MM.1S (cell line): ENCODE measurements around the gene PSENEN.

Experiments
- DNase-seq: peaks from one replicate; pipeline ENCODE4 v3.0.0-alpha.2; 2015
- H2AFZ ChIP-seq: fragments of 300-600 bp; sonication (generic); 2 replicates; pipeline ENCODE4 v1.6.0; 2016; ENCODE audit warnings: antibody characterized with exemption, low read length
- H3F3A ChIP-seq: fragments of 300-600 bp; sonication (generic); 2 replicates; pipeline ENCODE4 v1.6.1; 2016; ENCODE audit warnings: mild to moderate bottlenecking, antibody characterized with exemption, low read length, moderate library complexity, mixed read lengths; ENCODE audit not compliant: insufficient read depth
- H3K27ac ChIP-seq: fragments of 300-600 bp; sonication (generic); 2 replicates; pipeline ENCODE4 v1.5.1; 2016; ENCODE audit warnings: mild to moderate bottlenecking, low read length
- H3K27me3 ChIP-seq: fragments of 300-600 bp; sonication (generic); replicated peaks from 2 replicates; pipeline ENCODE4 v1.6.0; 2016; ENCODE audit warnings: low read length; ENCODE audit not compliant: insufficient read depth
- H3K36me3 ChIP-seq: fragments of 300-600 bp; sonication (generic); replicated peaks from 2 replicates; pipeline ENCODE4 v1.6.1; 2016; ENCODE audit warnings: mild to moderate bottlenecking, low read length, mixed read lengths; ENCODE audit not compliant: insufficient read depth
- H3K4me1 ChIP-seq: fragments of 300-600 bp; sonication (generic); 2 replicates; pipeline ENCODE4 v1.6.1; 2016; ENCODE audit warnings: low read length, mixed read lengths
- H3K4me2 ChIP-seq: fragments of 300-600 bp; sonication (generic); 2 replicates; pipeline ENCODE4 v1.6.0; 2016; ENCODE audit warnings: low read depth, low read length
- H3K4me3 ChIP-seq: fragments of 300-600 bp; sonication (generic); 2 replicates; pipeline ENCODE4 v1.5.1; 2016; ENCODE audit warnings: low read length, mixed read lengths
- H3K79me2 ChIP-seq: fragments of 300-600 bp; sonication (generic); 2 replicates; pipeline ENCODE4 v1.6.1; 2016; ENCODE audit warnings: mixed run types, low read length, mixed read lengths
- H3K9ac ChIP-seq: fragments of 300-600 bp; sonication (generic); 2 replicates; pipeline ENCODE4 v1.6.1; 2016; ENCODE audit warnings: low read length, mixed read lengths
- H3K9me2 ChIP-seq: fragments of 300-600 bp; sonication (generic); replicated peaks from 2 replicates; pipeline ENCODE4 v1.6.1; 2016; ENCODE audit warnings: mild to moderate bottlenecking, low read length, mixed read lengths; ENCODE audit not compliant: insufficient read depth
- H3K9me3 ChIP-seq: fragments of 300-600 bp; sonication (generic); replicated peaks from 2 replicates; pipeline ENCODE4 v1.6.1; 2016; ENCODE audit warnings: mild to moderate bottlenecking, low read length, mixed read lengths; ENCODE audit not compliant: insufficient read depth
- H4K20me1 ChIP-seq: fragments of 300-600 bp; sonication (generic); 2 replicates; pipeline ENCODE4 v1.6.1; 2016; ENCODE audit warnings: mild to moderate bottlenecking, low read length, moderate library complexity, mixed read lengths; ENCODE audit not compliant: insufficient read depth
- EZH2 ChIP-seq: fragments of 300-600 bp; sonication (generic); optimal IDR thresholded peaks from 2 replicates; pipeline ENCODE3; 2017; ENCODE audit warnings: low read depth, mild to moderate bottlenecking, antibody characterized with exemption, low read length, mixed read lengths
- EZH2phosphoT487 ChIP-seq: fragments of 300-600 bp; sonication (generic); IDR thresholded peaks from 2 replicates; pipeline ENCODE4 v1.6.1; 2018; ENCODE audit warnings: antibody characterized with exemption, low read length
- TF ChIP-seq, protein P1 (sequence below): fragments of 300-600 bp; sonication (generic); IDR thresholded peaks from 2 replicates; pipeline ENCODE4 v1.5.1; 2016; ENCODE audit warnings: antibody characterized with exemption, low read length, mixed read lengths

The PSENEN gene

DNA sequence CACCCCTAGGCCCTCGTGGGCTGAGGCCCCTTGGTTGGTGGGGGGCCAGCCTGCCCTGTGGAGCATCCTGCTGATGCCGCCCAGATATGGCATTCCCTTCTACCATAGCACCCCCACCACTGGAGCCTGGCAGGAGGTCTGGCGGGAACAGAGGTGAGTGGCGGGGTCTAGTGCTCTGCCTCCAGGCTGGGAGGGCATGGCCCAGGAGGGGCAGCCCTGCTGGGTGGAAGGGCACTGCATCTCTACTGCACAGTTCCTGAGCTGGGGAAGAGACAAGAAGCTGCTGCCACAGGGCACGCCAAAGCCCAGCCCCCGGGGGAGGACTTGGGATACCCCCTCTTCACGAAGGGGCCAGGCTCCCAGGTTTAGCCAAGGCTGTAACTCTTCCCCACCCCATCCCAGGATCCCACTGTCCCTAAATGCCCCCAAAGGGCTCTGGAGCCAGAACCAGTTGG is 30.1 kb upstream of the PSENEN start:
- peak overlapping the region; percentile 72; the same call in 1 of the 2 replicates for H3K4me3 ChIP-seq
- peak overlapping the region; percentile 93; the same call in 1 of the 2 replicates for H3K4me2 ChIP-seq
- H2AFZ ChIP-seq, result peak overlapping the region; percentile 98; the same call in 1 of the 2 replicates
- H3K27me3 ChIP-seq, result peaks cover 27% of the 10 kb centered on the region
- no peaks in the 10 kb centered on the region for H4K20me1 ChIP-seq
- no peaks in the 10 kb centered on the region for H3K9me2 ChIP-seq
- no peak for DNase-seq
- H3K4me1 ChIP-seq, result peaks cover 14% of the 10 kb centered on the region
- H3F3A ChIP-seq, result peaks cover 7% of the 10 kb centered on the region; the same call in 1 of the 2 replicates
- no peak overlapping the region; the same call in 1 of the 2 replicates for H3K9ac ChIP-seq
- no peak overlapping the region for H3K27ac ChIP-seq
- H3K36me3 ChIP-seq, result no peaks in the 10 kb centered on the region
- H3K9me3 ChIP-seq, result no peaks in the 10 kb centered on the region
- H3K79me2 ChIP-seq, result peaks cover 22% of the 10 kb centered on the region
- TF ChIP-seq EZH2 (no peak), EZH2phosphoT487 (no peak)
- TF ChIP-seq, protein P1, sequence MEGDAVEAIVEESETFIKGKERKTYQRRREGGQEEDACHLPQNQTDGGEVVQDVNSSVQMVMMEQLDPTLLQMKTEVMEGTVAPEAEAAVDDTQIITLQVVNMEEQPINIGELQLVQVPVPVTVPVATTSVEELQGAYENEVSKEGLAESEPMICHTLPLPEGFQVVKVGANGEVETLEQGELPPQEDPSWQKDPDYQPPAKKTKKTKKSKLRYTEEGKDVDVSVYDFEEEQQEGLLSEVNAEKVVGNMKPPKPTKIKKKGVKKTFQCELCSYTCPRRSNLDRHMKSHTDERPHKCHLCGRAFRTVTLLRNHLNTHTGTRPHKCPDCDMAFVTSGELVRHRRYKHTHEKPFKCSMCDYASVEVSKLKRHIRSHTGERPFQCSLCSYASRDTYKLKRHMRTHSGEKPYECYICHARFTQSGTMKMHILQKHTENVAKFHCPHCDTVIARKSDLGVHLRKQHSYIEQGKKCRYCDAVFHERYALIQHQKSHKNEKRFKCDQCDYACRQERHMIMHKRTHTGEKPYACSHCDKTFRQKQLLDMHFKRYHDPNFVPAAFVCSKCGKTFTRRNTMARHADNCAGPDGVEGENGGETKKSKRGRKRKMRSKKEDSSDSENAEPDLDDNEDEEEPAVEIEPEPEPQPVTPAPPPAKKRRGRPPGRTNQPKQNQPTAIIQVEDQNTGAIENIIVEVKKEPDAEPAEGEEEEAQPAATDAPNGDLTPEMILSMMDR, result no peak

DNA sequence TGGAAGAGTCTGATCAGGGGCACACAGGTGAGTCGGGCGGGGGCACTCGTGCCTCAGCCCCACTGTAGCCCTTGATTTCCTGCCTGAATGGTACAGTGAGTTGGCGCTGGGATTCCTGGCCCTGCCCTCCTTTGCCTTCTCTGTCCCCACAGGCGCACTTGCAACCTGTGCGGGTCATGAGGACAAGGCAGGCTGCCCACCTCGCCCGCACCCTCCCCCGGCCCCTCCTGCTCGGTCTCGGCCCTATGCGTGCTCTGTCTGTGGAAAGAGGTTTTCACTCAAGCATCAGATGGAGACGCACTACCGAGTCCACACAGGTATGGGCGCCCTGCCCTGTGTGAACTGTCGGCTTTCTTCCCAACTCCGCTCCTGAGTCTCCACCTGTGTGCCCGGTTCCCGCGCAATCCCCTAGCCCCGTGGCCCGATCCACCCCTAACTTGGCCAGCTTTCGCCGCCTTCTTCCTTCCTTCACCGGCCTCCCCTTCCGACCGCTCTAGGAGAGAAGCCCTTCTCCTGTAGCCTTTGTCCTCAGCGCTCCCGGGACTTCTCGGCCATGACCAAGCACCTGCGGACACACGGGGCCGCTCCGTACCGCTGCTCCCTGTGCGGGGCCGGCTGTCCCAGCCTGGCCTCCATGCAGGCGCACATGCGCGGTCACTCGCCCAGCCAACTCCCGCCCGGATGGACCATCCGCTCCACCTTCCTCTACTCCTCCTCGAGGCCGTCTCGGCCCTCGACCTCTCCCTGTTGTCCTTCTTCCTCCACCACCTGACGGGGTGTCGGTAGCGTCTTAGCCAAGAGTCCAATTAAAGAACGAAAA is 29.3 kb upstream of the PSENEN start:
- Histone ChIP-seq H3K36me3 (no peaks in the 10 kb centered on the region), H3K27ac (peak overlapping the region; percentile 15; the same call in 1 of the 2 replicates), H3K27me3 (peaks cover 22% of the 10 kb centered on the region), H3K4me1 (peaks cover 13% of the 10 kb centered on the region), H3K9me3 (no peaks in the 10 kb centered on the region), H4K20me1 (no peaks in the 10 kb centered on the region), H3K79me2 (peaks cover 28% of the 10 kb centered on the region), H3F3A (peaks cover 7% of the 10 kb centered on the region; the same call in 1 of the 2 replicates), H2AFZ (peak overlapping the region; percentile 98), H3K4me2 (peak overlapping the region; percentile 93), H3K9ac (peak overlapping the region; percentile 64; the same call in 1 of the 2 replicates), H3K4me3 (peak overlapping the region; percentile 72), H3K9me2 (no peaks in the 10 kb centered on the region)
- peak; percentile 18 for DNase-seq
- TF ChIP-seq EZH2, result no peak
- TF ChIP-seq EZH2phosphoT487, result no peak
- TF ChIP-seq, protein P1, result no peak

DNA sequence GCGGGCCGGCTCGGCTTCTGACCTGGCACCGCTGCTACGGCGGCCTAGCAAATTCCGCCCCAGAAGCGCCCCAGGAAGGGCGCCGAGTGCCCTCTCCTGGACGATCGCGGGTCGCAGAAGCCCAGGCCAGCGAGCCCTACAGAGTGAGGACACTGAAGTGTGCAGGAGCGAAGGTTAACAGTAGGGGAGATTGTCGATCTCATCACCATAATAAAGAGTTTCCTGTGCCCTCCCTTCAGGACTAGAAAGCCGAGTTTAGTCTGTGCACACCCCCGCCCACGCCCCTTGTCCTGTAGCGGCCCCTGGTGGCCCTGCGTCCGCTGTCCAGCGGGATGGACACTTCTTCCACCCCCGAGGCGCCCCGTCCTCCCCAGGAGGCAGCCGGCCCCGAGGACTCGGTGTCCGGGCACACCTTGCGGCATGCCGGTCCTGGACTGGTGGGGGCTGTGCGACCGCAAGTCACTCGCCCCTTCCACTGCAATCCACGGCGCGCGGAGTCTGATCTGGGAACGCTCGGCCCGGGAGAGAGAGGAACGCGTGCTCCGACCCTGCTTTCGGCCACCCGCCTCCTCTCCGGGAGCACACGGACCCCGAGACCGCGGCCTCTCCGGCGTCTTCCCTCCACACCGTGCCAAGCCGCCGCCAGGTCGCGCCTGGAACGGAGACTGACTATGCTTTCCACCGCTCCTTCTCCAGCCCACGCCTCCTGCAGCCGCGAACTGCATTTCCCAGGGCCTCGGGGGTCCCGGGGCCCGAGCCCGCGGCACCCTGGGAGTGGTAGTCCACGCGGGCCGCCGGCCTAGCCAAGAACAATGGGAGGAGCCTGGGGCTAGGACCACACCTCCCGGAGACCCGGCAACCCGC is 28.4 kb upstream of the PSENEN start:
- H3K9ac ChIP-seq, result peak overlapping the region; percentile 64; the same call in 1 of the 2 replicates
- peak overlapping the region; percentile 98 for H2AFZ ChIP-seq
- H3K27ac ChIP-seq, result peak overlapping the region; percentile 15; the same call in 1 of the 2 replicates
- H3K9me2 ChIP-seq, result no peaks in the 10 kb centered on the region
- H3K4me1 ChIP-seq, result peaks cover 9% of the 10 kb centered on the region; the same call in 1 of the 2 replicates
- peak overlapping the region; percentile 93 for H3K4me2 ChIP-seq
- H3K27me3 ChIP-seq, result peaks cover 21% of the 10 kb centered on the region
- no peaks in the 10 kb centered on the region for H3K36me3 ChIP-seq
- H3F3A ChIP-seq, result peaks cover 7% of the 10 kb centered on the region; the same call in 1 of the 2 replicates
- peak overlapping the region; percentile 72 for H3K4me3 ChIP-seq
- H4K20me1 ChIP-seq, result no peaks in the 10 kb centered on the region
- H3K9me3 ChIP-seq, result no peaks in the 10 kb centered on the region
- TF ChIP-seq, protein P1, result peak; percentile 84
- TF ChIP-seq EZH2phosphoT487 (no peak), EZH2 (no peak)
- DNase-seq, result peak; percentile 96
- peaks cover 34% of the 10 kb centered on the region for H3K79me2 ChIP-seq
